HCT116 (cell line): ENCODE data around the gene FAM219A. TPM values are rescaled to one million over a fixed set of nuclear protein-coding genes. Genes with fewer than 3 reads are reported as not detected.

Source experiments
- ATAC-seq: fragments of 200-7000 bp; cut with Tn5 transposase; 2 replicates; pipeline ENCODE4 v1.9.1; 2020; ENCODE audit warnings: mild to moderate bottlenecking, moderate library complexity
- BruUV-seq: library from RNA; stranded (reverse); fragments of 400-500 nt; replicated peaks from 2 replicates; lab custom pipeline; 2021; lab: Mats Ljungman, UMichigan
- CTCF ChIA-PET: fragments of 300-600 bp; sonication (Branson Sonifier 250); formaldehyde crosslinking; loops from one replicate; lab custom pipeline; 2021; ENCODE audit warnings: antibody characterized with exemption; lab: Charles Lee
- POLR2A ChIA-PET: fragments of 300-600, 350-600 bp; sonication (Branson Sonifier 250); formaldehyde crosslinking; loops from one replicate; lab custom pipeline; 2021; ENCODE audit warnings: antibody characterized with exemption; lab: Charles Lee
- RAD21 ChIA-PET, 2 experiments: fragments of 300-600 bp; sonication (Branson Sonifier 250); formaldehyde crosslinking; loops; one replicate each; lab custom pipeline; 2023; ENCODE audit warnings: low total read pairs in 2 of 2; ENCODE audit not compliant: uncharacterized antibody in 2 of 2, unreplicated experiment in 2 of 2, low non-redundant PET in 1 of 2; lab: Charles Lee
- DNase-seq: peaks from one replicate; pipeline ENCODE4 v3.0.0-alpha.2; 2010; ENCODE audit warnings: low read depth, low spot score
- H2AFZ ChIP-seq: fragments of 200-600 bp; shearing (Covaris generic), sonication (generic); 2 replicates; pipeline ENCODE4 v1.6.1; 2017; ENCODE audit warnings: low read depth, mixed run types, mixed read lengths, antibody characterized with exemption, low read length; ENCODE audit not compliant: poor library complexity, severe bottlenecking
- H3K27ac ChIP-seq: 2 replicates; pipeline ENCODE4 v1.5.1; 2012; ENCODE audit warnings: low read depth, low read length
- H3K27me3 ChIP-seq: fragments of 200-600 bp; sonication (generic); 2 replicates; pipeline ENCODE4 v1.6.1; 2016; ENCODE audit warnings: mixed run types, low read length, mixed read lengths; ENCODE audit not compliant: insufficient read depth
- H3K36me3 ChIP-seq, 2 experiments: fragments of 200-500 bp in 1 of 2; fragments of 200-600 bp in 1 of 2; sonication (Bioruptor generic) in 1 of 2; sonication (generic) in 1 of 2; 2 replicates each; pipeline versions ENCODE4 v1.5.1 to v1.6.1; 2014 to 2016; ENCODE audit warnings: low read length in 2 of 2, inconsistent platforms in 1 of 2, mixed read lengths in 1 of 2, mixed run types in 1 of 2; ENCODE audit not compliant: insufficient read depth in 2 of 2, control insufficient read depth in 1 of 2
- H3K4me1 ChIP-seq, 2 experiments: fragments of 200-600 bp in 1 of 2; sonication (generic) in 1 of 2; 2 replicates each; pipeline versions ENCODE4 v1.5.1 to v1.6.1; 2012 to 2017; ENCODE audit warnings: low read length in 2 of 2, inconsistent platforms in 1 of 2, mild to moderate bottlenecking in 1 of 2, mixed read lengths in 1 of 2, mixed run types in 1 of 2, moderate library complexity in 1 of 2; ENCODE audit not compliant: insufficient read depth in 2 of 2, control insufficient read depth in 1 of 2
- H3K4me2 ChIP-seq: fragments of 200-600 bp; sonication (generic); 2 replicates; pipeline ENCODE4 v1.6.1; 2017; ENCODE audit warnings: mixed run types, low read length, mixed read lengths
- H3K4me3 ChIP-seq, 2 experiments: fragments of 200-600 bp in 1 of 2; sonication (generic) in 1 of 2; replicated peaks in 1 of 2; 2 replicates each; pipeline ENCODE4 v1.5.1; 2011 to 2016; ENCODE audit warnings: low read length in 2 of 2, control low read depth in 1 of 2, low read depth in 1 of 2, mild to moderate bottlenecking in 1 of 2, mixed read lengths in 1 of 2, mixed run types in 1 of 2
- H3K79me2 ChIP-seq: fragments of 200-600 bp; sonication (generic); 2 replicates; pipeline ENCODE4 v1.6.1; 2017; ENCODE audit warnings: mild to moderate bottlenecking, mixed run types, low read length, moderate library complexity, mixed read lengths; ENCODE audit not compliant: insufficient read depth
- H3K9ac ChIP-seq: fragments of 200-600 bp; sonication (generic); 2 replicates; pipeline ENCODE4 v1.6.1; 2016; ENCODE audit warnings: low read length, mixed read lengths
- H3K9me2 ChIP-seq: fragments of 200-600 bp; sonication (generic), shearing (Covaris generic); 2 replicates; pipeline ENCODE4 v1.6.1; 2017; ENCODE audit warnings: mixed run types, mild to moderate bottlenecking, moderate library complexity; ENCODE audit not compliant: insufficient read depth
- H3K9me3 ChIP-seq, 2 experiments: fragments of 200-500 bp in 1 of 2; fragments of 200-600 bp in 1 of 2; sonication (Bioruptor generic) in 1 of 2; sonication (generic) in 1 of 2; 2 replicates each; pipeline ENCODE4 v1.6.1; 2014 to 2017; ENCODE audit warnings: low read length in 2 of 2, mixed read lengths in 2 of 2, inconsistent platforms in 1 of 2, low read depth in 1 of 2, mild to moderate bottlenecking in 1 of 2, mixed run types in 1 of 2, moderate library complexity in 1 of 2; ENCODE audit not compliant: control insufficient read depth in 1 of 2, insufficient read depth in 1 of 2
- H4K20me1 ChIP-seq: fragments of 200-600 bp; sonication (generic), shearing (Covaris generic); 2 replicates; pipeline ENCODE4 v1.6.1; 2017; ENCODE audit warnings: mixed run types, mild to moderate bottlenecking, moderate library complexity; ENCODE audit not compliant: insufficient read depth
- CBX3 ChIP-seq: IDR thresholded peaks from 2 replicates; pipeline ENCODE4 v1.6.1; 2012; ENCODE audit warnings: low read depth
- EGR1 ChIP-seq: IDR thresholded peaks from 2 replicates; pipeline ENCODE4 v1.6.1; 2012; ENCODE audit warnings: low read depth
- REST ChIP-seq: IDR thresholded peaks from 2 replicates; pipeline ENCODE4 v1.6.1; 2012; ENCODE audit warnings: low read depth
- SIN3A ChIP-seq: IDR thresholded peaks from 2 replicates; pipeline ENCODE4 v1.6.1; 2012; ENCODE audit warnings: low read depth
- intact Hi-C: fragments of 100-400 bp; cut with micrococcal nuclease; formaldehyde crosslinking; loops from 2 replicates; pipeline ENCODE4 v1.10.0; 2022
- total RNA-seq: library from RNA; stranded (reverse); gene quantifications from one replicate; pipeline ENCODE4 v1.2.1, GENCODE V29; 2021; ENCODE audit not compliant: unreplicated experiment

The FAM219A gene
- total RNA-seq, 1 experiment from 2014 or later: 13.4 TPM

- intact Hi-C loops: no loop called here
- Histone ChIP-seq H3K79me2 (no peaks in the 10 kb centered on the region), H4K20me1 (no peaks in the 10 kb centered on the region), H3K4me1 (no peaks in the 10 kb centered on the region), H3K9ac (no peak overlapping the region), H3K4me3 (no peak overlapping the region), H3K36me3 (no peaks in the 10 kb centered on the region), H3K4me2 (no peak overlapping the region), H2AFZ (no peak overlapping the region), H3K27ac (no peak overlapping the region), H3K9me3 (no peaks in the 10 kb centered on the region), H3K9me2 (no peaks in the 10 kb centered on the region), H3K27me3 (no peaks in the 10 kb centered on the region)
- POLR2A ChIA-PET: no interaction called here
- BruUV-seq: no TSS peak
- TF ChIP-seq REST (no peak), EGR1 (no peak), SIN3A (no peak), CBX3 (no peak)
- ATAC-seq (no peak), DNase-seq (no peak)
- CTCF ChIA-PET: no interaction called here
- RAD21 ChIA-PET: no interaction called here
Measured at GRCh38 chr9:34426347-34427074, 31.9 kb downstream of the FAM219A start.
